GM23338 (cell line): ENCODE results near the gene KRTAP10-5. TPM values are rescaled to one million over a fixed set of nuclear protein-coding genes. Genes with fewer than 3 reads are reported as not detected.

Source experiments
- EZH2 ChIP-seq: fragments of 200-600 bp; sonication (generic); IDR thresholded peaks from one replicate; pipeline ENCODE4 v1.8.0; 2017; ENCODE audit warnings: antibody characterized with exemption, mild to moderate bottlenecking, low read depth; ENCODE audit not compliant: unreplicated experiment
- EZH2phosphoT487 ChIP-seq: fragments of 200-600 bp; sonication (generic); IDR thresholded peaks from one replicate; pipeline ENCODE4 v1.8.1; 2018; ENCODE audit warnings: antibody characterized with exemption; ENCODE audit not compliant: unreplicated experiment
- JUNB ChIP-seq: IDR thresholded peaks from one replicate; pipeline ENCODE4 v1.6.1; 2016; ENCODE audit warnings: antibody characterized with exemption; ENCODE audit not compliant: unreplicated experiment
- NANOG ChIP-seq: IDR thresholded peaks from 2 replicates; pipeline ENCODE4 v1.6.1; 2016; ENCODE audit warnings: antibody characterized with exemption, borderline replicate concordance
- STAT1 ChIP-seq: IDR thresholded peaks from one replicate; pipeline ENCODE4 v1.6.1; 2016; ENCODE audit warnings: antibody characterized with exemption; ENCODE audit not compliant: unreplicated experiment
- ZNF331 ChIP-seq: fragments of 250-450 bp; sonication (Bioruptor Pico); IDR thresholded peaks from 2 replicates; pipeline ENCODE4 v1.5.0; 2020; ENCODE audit warnings: low read depth, mild to moderate bottlenecking, moderate library complexity
- polyA plus RNA-seq: library from polyadenylated mRNA; unstranded; fragments of >200 nt; fragmentation: Nextera tagmentation; extraction: Ambion mirVana; gene quantifications from 2 replicates; pipeline ENCODE4 v1.2.1, GENCODE V29; 2016
- total RNA-seq: library from RNA; depleted of rRNA; stranded (reverse); fragments of >200 nt; shearing (Covaris generic); gene quantifications from 2 replicates; pipeline ENCODE4 v1.2.3, GENCODE V29; 2014
- TF ChIP-seq, protein P1 (sequence below): fragments of 250-450 bp; sonication (Bioruptor Pico); IDR thresholded peaks from 2 replicates; pipeline ENCODE4 v1.5.0; 2020; ENCODE audit warnings: mild to moderate bottlenecking, moderate library complexity
- TF ChIP-seq, protein P2 (sequence below): IDR thresholded peaks from one replicate; pipeline ENCODE4 v1.6.1; 2018; ENCODE audit warnings: antibody characterized with exemption; ENCODE audit not compliant: unreplicated experiment
- TF ChIP-seq, protein P3 (sequence below): IDR thresholded peaks from 2 replicates; pipeline ENCODE4 v1.6.1; 2016; ENCODE audit warnings: antibody characterized with exemption

The KRTAP10-5 gene
- total and polyA plus RNA-seq, 2 experiments from 2014 or later: not detected

DNA sequence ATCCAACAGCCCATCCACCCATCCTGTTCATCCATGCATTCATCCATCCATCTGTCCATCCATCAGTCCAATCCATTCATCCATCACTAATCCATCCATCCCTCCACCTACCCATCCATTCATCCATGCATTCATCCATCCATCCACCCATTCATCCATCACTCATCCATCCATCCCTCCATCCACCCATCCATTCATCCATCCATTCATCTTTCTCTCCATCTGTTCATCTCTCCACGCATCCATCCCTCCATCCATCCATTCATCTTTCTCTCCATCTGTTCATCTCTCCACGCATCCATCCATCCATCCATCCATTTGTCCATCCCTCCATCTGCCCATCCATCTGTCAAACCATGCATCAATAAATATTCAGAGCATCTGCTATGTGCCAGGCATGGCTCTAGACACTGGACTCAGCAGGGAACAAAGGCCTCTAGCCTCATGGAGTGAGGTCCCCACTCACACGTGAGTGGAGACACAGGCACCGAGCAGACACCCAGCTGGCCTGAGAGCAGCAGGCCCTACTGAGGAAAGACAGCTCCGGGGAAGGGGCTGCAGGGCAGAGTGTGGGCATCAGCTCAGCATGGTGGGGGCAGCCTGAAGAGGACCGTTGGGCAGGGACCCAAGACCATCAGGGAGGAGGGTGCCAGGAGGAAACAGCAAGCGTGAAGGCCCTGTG lies 50.0 kb downstream of the KRTAP10-5 start (continued):
- TF ChIP-seq, protein P1, sequence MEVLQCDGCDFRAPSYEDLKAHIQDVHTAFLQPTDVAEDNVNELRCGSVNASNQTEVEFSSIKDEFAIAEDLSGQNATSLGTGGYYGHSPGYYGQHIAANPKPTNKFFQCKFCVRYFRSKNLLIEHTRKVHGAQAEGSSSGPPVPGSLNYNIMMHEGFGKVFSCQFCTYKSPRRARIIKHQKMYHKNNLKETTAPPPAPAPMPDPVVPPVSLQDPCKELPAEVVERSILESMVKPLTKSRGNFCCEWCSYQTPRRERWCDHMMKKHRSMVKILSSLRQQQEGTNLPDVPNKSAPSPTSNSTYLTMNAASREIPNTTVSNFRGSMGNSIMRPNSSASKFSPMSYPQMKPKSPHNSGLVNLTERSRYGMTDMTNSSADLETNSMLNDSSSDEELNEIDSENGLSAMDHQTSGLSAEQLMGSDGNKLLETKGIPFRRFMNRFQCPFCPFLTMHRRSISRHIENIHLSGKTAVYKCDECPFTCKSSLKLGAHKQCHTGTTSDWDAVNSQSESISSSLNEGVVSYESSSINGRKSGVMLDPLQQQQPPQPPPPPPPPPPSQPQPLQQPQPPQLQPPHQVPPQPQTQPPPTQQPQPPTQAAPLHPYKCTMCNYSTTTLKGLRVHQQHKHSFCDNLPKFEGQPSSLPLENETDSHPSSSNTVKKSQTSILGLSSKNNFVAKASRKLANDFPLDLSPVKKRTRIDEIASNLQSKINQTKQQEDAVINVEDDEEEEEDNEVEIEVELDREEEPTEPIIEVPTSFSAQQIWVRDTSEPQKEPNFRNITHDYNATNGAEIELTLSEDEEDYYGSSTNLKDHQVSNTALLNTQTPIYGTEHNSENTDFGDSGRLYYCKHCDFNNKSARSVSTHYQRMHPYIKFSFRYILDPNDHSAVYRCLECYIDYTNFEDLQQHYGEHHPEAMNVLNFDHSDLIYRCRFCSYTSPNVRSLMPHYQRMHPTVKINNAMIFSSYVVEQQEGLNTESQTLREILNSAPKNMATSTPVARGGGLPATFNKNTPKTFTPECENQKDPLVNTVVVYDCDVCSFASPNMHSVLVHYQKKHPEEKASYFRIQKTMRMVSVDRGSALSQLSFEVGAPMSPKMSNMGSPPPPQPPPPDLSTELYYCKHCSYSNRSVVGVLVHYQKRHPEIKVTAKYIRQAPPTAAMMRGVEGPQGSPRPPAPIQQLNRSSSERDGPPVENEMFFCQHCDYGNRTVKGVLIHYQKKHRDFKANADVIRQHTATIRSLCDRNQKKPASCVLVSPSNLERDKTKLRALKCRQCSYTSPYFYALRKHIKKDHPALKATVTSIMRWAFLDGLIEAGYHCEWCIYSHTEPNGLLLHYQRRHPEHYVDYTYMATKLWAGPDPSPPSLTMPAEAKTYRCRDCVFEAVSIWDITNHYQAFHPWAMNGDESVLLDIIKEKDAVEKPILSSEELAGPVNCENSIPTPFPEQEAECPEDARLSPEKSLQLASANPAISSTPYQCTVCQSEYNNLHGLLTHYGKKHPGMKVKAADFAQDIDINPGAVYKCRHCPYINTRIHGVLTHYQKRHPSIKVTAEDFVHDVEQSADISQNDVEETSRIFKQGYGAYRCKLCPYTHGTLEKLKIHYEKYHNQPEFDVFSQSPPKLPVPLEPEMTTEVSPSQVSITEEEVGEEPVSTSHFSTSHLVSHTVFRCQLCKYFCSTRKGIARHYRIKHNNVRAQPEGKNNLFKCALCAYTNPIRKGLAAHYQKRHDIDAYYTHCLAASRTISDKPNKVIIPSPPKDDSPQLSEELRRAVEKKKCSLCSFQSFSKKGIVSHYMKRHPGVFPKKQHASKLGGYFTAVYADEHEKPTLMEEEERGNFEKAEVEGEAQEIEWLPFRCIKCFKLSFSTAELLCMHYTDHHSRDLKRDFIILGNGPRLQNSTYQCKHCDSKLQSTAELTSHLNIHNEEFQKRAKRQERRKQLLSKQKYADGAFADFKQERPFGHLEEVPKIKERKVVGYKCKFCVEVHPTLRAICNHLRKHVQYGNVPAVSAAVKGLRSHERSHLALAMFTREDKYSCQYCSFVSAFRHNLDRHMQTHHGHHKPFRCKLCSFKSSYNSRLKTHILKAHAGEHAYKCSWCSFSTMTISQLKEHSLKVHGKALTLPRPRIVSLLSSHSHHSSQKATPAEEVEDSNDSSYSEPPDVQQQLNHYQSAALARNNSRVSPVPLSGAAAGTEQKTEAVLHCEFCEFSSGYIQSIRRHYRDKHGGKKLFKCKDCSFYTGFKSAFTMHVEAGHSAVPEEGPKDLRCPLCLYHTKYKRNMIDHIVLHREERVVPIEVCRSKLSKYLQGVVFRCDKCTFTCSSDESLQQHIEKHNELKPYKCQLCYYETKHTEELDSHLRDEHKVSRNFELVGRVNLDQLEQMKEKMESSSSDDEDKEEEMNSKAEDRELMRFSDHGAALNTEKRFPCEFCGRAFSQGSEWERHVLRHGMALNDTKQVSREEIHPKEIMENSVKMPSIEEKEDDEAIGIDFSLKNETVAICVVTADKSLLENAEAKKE (CRISPR knock-in tag): no peak
- TF ChIP-seq, protein P2, sequence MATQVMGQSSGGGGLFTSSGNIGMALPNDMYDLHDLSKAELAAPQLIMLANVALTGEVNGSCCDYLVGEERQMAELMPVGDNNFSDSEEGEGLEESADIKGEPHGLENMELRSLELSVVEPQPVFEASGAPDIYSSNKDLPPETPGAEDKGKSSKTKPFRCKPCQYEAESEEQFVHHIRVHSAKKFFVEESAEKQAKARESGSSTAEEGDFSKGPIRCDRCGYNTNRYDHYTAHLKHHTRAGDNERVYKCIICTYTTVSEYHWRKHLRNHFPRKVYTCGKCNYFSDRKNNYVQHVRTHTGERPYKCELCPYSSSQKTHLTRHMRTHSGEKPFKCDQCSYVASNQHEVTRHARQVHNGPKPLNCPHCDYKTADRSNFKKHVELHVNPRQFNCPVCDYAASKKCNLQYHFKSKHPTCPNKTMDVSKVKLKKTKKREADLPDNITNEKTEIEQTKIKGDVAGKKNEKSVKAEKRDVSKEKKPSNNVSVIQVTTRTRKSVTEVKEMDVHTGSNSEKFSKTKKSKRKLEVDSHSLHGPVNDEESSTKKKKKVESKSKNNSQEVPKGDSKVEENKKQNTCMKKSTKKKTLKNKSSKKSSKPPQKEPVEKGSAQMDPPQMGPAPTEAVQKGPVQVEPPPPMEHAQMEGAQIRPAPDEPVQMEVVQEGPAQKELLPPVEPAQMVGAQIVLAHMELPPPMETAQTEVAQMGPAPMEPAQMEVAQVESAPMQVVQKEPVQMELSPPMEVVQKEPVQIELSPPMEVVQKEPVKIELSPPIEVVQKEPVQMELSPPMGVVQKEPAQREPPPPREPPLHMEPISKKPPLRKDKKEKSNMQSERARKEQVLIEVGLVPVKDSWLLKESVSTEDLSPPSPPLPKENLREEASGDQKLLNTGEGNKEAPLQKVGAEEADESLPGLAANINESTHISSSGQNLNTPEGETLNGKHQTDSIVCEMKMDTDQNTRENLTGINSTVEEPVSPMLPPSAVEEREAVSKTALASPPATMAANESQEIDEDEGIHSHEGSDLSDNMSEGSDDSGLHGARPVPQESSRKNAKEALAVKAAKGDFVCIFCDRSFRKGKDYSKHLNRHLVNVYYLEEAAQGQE: no peak
- no peak for TF ChIP-seq ZNF331 (CRISPR knock-in tag)
- TF ChIP-seq JUNB: no peak
- TF ChIP-seq NANOG: no peak
- TF ChIP-seq, protein P3, sequence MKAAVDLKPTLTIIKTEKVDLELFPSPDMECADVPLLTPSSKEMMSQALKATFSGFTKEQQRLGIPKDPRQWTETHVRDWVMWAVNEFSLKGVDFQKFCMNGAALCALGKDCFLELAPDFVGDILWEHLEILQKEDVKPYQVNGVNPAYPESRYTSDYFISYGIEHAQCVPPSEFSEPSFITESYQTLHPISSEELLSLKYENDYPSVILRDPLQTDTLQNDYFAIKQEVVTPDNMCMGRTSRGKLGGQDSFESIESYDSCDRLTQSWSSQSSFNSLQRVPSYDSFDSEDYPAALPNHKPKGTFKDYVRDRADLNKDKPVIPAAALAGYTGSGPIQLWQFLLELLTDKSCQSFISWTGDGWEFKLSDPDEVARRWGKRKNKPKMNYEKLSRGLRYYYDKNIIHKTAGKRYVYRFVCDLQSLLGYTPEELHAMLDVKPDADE: no peak
- TF ChIP-seq EZH2: no peak
- TF ChIP-seq STAT1: no peak
- TF ChIP-seq EZH2phosphoT487: no peak
